ENCODE data around the gene ZNG1F.
"Not testable (repeated sequence)": the region's sequence is repeated elsewhere in the genome, so short reads cannot be mapped to it uniquely, and the experiment has no call there.

ZNG1F gene

DNA sequence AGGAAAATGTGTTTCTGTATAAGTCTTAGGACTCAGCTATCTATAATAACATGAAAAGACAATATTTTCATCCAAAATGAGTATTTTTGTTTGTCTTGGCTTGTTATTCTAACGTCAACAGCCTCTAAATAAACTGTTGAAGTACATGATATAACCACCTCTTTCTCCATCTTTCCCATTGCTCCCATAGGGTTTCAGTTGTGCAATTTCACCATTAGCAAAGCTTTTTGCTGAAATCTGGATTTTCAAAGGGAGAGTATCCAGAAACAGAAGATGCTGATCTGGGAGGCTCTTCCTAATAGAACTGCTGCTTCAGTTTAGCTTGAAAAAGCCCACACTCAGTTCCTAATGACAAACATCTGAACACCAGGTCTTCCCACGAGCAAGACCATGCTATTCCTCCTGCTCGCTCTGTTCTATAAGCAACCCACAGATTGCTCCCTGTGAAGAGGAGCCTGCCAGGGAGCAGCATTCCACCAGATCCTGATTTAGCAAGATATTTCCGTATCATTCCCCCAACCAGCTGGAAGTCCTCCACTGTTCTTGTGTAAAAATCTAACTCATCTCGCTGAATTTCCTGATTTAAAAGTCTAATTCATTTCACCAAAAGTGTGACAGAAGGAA, 101.8 kb downstream of the ZNG1F start:
- DNase-seq (ENCODE audit: low read depth in 2 of 2, low spot score in 1 of 2), result not testable (repeated sequence)

- not testable (repeated sequence) for DNase-seq (ENCODE audit: low read depth in 2 of 2, low spot score in 1 of 2)
These were observed 102.4 kb downstream of the ZNG1F start for GRCh38 chr9:41086685-41087084.

- not testable (repeated sequence) for DNase-seq (ENCODE audit: low read depth in 2 of 2, low spot score in 1 of 2)
These were observed 102.9 kb downstream of the ZNG1F start for GRCh38 chr9:41086215-41086614.

DNA sequence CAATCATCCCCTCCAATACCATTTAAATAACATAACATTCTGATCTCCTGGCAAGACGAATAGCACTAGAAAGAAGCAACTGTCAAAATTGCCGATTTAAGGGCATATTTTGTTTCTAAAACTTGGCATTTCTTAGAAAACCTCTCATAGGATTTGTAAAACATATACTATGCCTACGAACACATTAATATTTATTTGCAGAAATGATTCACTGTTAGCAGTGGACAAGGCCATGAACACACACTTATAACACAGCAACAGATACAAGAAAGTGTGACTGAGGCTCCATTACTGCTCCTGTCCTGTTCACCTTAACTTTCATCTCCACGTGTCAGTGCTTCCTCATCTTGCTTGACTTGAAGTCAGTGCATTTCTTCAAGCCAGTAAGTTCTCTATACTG, 106.8 kb downstream of the ZNG1F start:
- not testable (repeated sequence) for DNase-seq (ENCODE audit: low read depth in 2 of 2, low spot score in 1 of 2)
